HepG2 (cell line): ENCODE measurements around the gene ODAPH. TPM values are rescaled to one million over a fixed set of nuclear protein-coding genes. Genes with fewer than 3 reads are reported as not detected.

ENCODE experiments used
- BRD4 ChIP-seq: sonication (generic); formaldehyde crosslinking; IDR thresholded peaks from 2 replicates; pipeline ENCODE4 v1.4.0; 2020; ENCODE audit warnings: missing genetic modification reagents
- ELF3 ChIP-seq: IDR thresholded peaks from 2 replicates; pipeline ENCODE4 v1.6.1; 2016; ENCODE audit warnings: missing genetic modification reagents, missing compliant biosample characterization
- FOXA3 ChIP-seq: IDR thresholded peaks from 2 replicates; pipeline ENCODE4 v1.6.1; 2016; ENCODE audit warnings: missing genetic modification reagents, missing compliant biosample characterization
- KDM2A ChIP-seq: sonication (generic); formaldehyde crosslinking; IDR thresholded peaks from 2 replicates; pipeline ENCODE4 v1.4.0; 2020; ENCODE audit warnings: low read depth, missing genetic modification reagents, borderline replicate concordance
- MED1 ChIP-seq: sonication (generic); formaldehyde crosslinking; IDR thresholded peaks from 2 replicates; pipeline ENCODE4 v1.4.0; 2020; ENCODE audit warnings: missing genetic modification reagents
- PCBP1 ChIP-seq: fragments of 200-400 bp; formaldehyde crosslinking; IDR thresholded peaks from 2 replicates; pipeline ENCODE4 v1.6.1; 2017; ENCODE audit warnings: mild to moderate bottlenecking, low read depth, low read length, borderline replicate concordance
- PCBP2 ChIP-seq: fragments of 200-400 bp; formaldehyde crosslinking; optimal IDR thresholded peaks from 2 replicates; pipeline ENCODE3; 2018; ENCODE audit warnings: low read length, low read depth; ENCODE audit not compliant: poor library complexity, severe bottlenecking
- POGZ ChIP-seq: sonication (generic); formaldehyde crosslinking; IDR thresholded peaks from 2 replicates; pipeline ENCODE4 v1.4.0; 2020; ENCODE audit warnings: mild to moderate bottlenecking, missing genetic modification reagents
- SMC3 ChIP-seq: IDR thresholded peaks from 2 replicates; pipeline ENCODE4 v1.6.1; 2011; ENCODE audit warnings: low read length, improper control_type of control experiment
- TEAD3 ChIP-seq: optimal IDR thresholded peaks from 2 replicates; pipeline ENCODE3; 2016; ENCODE audit warnings: borderline replicate concordance
- ZKSCAN5 ChIP-seq: sonication (generic); formaldehyde crosslinking; IDR thresholded peaks from 2 replicates; pipeline ENCODE4 v1.5.1; 2020; ENCODE audit warnings: mild to moderate bottlenecking, missing genetic modification reagents
- ZNF235 ChIP-seq: sonication (generic); formaldehyde crosslinking; IDR thresholded peaks from 2 replicates; pipeline ENCODE4 v1.8.1; 2023; ENCODE audit warnings: mild to moderate bottlenecking, missing genetic modification reagents, borderline replicate concordance
- ZNF547 ChIP-seq: sonication (generic); formaldehyde crosslinking; IDR thresholded peaks from 2 replicates; pipeline ENCODE4 v1.5.1; 2020; ENCODE audit warnings: mild to moderate bottlenecking, missing genetic modification reagents
- ZNF747 ChIP-seq: sonication (generic); formaldehyde crosslinking; IDR thresholded peaks from 2 replicates; pipeline ENCODE4 v1.8.1; 2023; ENCODE audit warnings: missing genetic modification reagents, mild to moderate bottlenecking, borderline replicate concordance
- ZNF841 ChIP-seq: sonication (generic); formaldehyde crosslinking; IDR thresholded peaks from 2 replicates; pipeline ENCODE4 v1.8.1; 2023; ENCODE audit warnings: missing genetic modification reagents, borderline replicate concordance
- ZNF850 ChIP-seq: sonication (generic); formaldehyde crosslinking; conservative IDR thresholded peaks from 2 replicates; pipeline ENCODE4 v1.9.0; 2021; ENCODE audit warnings: mild to moderate bottlenecking, missing genetic modification reagents
- ZSCAN25 ChIP-seq: sonication (generic); formaldehyde crosslinking; IDR thresholded peaks from 2 replicates; pipeline ENCODE4 v1.8.0; 2022; ENCODE audit warnings: mild to moderate bottlenecking, missing genetic modification reagents
- polyA plus RNA-seq, 8 experiments: library from polyadenylated mRNA; depleted of rRNA in 3 of 8; stranded (reverse) in 7 of 8; unstranded in 1 of 8; fragments of >200 nt; fragmentation: Illumina TruSeq in 4 of 8; extraction: Trizol in 4 of 8; gene quantifications; 2 replicates each; pipeline versions ENCODE4 v1.2.1 to v1.2.3, GENCODE V29; 2011 to 2016; ENCODE audit warnings: low read depth in 4 of 8, missing spikeins in 1 of 8, mixed read lengths in 1 of 8; ENCODE audit not compliant: insufficient read depth in 1 of 8
- total RNA-seq, 5 experiments: library from RNA; depleted of rRNA; stranded (reverse); fragments of >200 nt; fragmentation: Illumina TruSeq; extraction: Trizol; gene quantifications; 2 replicates each; pipeline ENCODE4 v1.2.3, GENCODE V29; 2016; ENCODE audit warnings: low read depth in 1 of 5
- TF ChIP-seq, protein P1 (sequence below): sonication (generic); formaldehyde crosslinking; IDR thresholded peaks from 2 replicates; pipeline ENCODE4 v1.4.0; 2020; ENCODE audit warnings: missing genetic modification reagents
- TF ChIP-seq, protein P2 (sequence below), 2 experiments: IDR thresholded peaks; 2 replicates each; pipeline ENCODE4 v1.6.1; 2011 to 2012; ENCODE audit warnings: low read length in 2 of 2, borderline replicate concordance in 1 of 2, low read depth in 1 of 2, mild to moderate bottlenecking in 1 of 2, moderate library complexity in 1 of 2
- TF ChIP-seq, protein P3 (sequence below): sonication (generic); formaldehyde crosslinking; IDR thresholded peaks from 2 replicates; pipeline ENCODE4 v1.8.1; 2023; ENCODE audit warnings: mild to moderate bottlenecking, missing genetic modification reagents, borderline replicate concordance
- TF ChIP-seq, protein P4 (sequence below): fragments of 450-650 bp; IDR thresholded peaks from 2 replicates; pipeline ENCODE4 v1.6.1; 2017
- TF ChIP-seq, protein P5 (sequence below): IDR thresholded peaks from 2 replicates; pipeline ENCODE4 v1.6.1; 2012; ENCODE audit warnings: low read depth, low read length, improper control_type of control experiment

The ODAPH gene
- total and polyA plus RNA-seq, 2 of the 13 experiments (the other 11 are each of a cell fraction or from before 2014, with no cell fraction given): 0.50 TPM; not detected in 1

DNA sequence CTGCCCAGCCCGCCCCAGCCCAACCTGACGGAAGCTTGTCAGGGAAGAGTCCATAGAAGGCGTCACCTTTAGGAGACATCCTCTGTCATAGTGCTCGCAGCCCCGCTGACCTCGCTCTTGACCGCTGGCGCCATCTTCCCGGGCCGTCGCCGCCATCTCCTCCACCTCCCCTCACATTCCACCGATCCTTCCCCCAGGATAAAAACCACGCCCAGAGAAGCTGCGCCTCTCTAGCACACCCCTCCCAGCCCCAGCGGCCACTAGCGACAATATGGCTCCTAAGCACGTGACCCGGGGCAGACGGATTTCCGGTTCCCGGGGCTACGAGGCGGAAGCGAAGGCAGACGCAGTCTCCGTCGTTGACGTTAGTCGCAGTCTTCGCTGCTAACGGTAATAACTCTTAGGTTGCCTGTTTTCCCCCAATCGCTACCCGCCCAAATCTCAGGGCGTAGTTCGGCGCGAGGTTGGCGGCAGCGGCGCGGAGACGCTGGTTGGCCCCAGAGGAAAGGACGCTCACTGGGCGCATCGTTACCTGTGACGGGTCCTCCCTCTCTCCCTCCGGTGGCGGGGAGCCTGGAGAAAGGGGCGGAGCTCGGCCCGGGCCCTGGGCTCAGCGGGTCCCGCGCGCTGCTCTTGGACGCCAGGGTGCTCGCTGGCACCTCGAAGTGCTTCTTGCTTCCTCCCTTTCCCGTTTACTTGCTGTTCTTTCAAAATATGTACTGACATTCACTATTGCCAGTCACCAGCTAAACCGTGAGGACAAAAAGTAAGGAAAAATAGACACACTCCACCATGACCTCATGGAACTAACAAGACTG, 41.5 kb upstream of the ODAPH start, which contains the start of the genes RCHY1 and THAP6 (continued):
- TF ChIP-seq, protein P1, sequence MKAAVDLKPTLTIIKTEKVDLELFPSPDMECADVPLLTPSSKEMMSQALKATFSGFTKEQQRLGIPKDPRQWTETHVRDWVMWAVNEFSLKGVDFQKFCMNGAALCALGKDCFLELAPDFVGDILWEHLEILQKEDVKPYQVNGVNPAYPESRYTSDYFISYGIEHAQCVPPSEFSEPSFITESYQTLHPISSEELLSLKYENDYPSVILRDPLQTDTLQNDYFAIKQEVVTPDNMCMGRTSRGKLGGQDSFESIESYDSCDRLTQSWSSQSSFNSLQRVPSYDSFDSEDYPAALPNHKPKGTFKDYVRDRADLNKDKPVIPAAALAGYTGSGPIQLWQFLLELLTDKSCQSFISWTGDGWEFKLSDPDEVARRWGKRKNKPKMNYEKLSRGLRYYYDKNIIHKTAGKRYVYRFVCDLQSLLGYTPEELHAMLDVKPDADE (CRISPR knock-in tag): no peak
- TF ChIP-seq ELF3 (CRISPR knock-in tag): peak; percentile 84
- no peak; the same call in 1 of the 2 replicates for TF ChIP-seq BRD4 (CRISPR knock-in tag)
- TF ChIP-seq ZNF747 (CRISPR knock-in tag): peak; percentile 64; the same call in 1 of the 2 replicates
- peak; percentile 66 for TF ChIP-seq MED1 (CRISPR knock-in tag)
- TF ChIP-seq PCBP1: no peak
- TF ChIP-seq, protein P2, sequence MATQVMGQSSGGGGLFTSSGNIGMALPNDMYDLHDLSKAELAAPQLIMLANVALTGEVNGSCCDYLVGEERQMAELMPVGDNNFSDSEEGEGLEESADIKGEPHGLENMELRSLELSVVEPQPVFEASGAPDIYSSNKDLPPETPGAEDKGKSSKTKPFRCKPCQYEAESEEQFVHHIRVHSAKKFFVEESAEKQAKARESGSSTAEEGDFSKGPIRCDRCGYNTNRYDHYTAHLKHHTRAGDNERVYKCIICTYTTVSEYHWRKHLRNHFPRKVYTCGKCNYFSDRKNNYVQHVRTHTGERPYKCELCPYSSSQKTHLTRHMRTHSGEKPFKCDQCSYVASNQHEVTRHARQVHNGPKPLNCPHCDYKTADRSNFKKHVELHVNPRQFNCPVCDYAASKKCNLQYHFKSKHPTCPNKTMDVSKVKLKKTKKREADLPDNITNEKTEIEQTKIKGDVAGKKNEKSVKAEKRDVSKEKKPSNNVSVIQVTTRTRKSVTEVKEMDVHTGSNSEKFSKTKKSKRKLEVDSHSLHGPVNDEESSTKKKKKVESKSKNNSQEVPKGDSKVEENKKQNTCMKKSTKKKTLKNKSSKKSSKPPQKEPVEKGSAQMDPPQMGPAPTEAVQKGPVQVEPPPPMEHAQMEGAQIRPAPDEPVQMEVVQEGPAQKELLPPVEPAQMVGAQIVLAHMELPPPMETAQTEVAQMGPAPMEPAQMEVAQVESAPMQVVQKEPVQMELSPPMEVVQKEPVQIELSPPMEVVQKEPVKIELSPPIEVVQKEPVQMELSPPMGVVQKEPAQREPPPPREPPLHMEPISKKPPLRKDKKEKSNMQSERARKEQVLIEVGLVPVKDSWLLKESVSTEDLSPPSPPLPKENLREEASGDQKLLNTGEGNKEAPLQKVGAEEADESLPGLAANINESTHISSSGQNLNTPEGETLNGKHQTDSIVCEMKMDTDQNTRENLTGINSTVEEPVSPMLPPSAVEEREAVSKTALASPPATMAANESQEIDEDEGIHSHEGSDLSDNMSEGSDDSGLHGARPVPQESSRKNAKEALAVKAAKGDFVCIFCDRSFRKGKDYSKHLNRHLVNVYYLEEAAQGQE (IDR thresholded peaks at IDR 0.05; ENCODE audit: borderline replicate concordance in 1 of 2, low read depth in 1 of 2, low read length in 2 of 2): peak in 1 of 2 experiments; percentile 74; a peak in 1 of 4 replicates
- peak; percentile 96 for TF ChIP-seq POGZ
- TF ChIP-seq SMC3: no peak
- no peak for TF ChIP-seq ZSCAN25 (CRISPR knock-in tag)
- TF ChIP-seq, protein P3, sequence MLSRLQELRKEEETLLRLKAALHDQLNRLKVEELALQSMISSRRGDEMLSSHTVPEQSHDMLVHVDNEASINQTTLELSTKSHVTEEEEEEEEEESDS (CRISPR knock-in tag): no peak
- TF ChIP-seq, protein P4, sequence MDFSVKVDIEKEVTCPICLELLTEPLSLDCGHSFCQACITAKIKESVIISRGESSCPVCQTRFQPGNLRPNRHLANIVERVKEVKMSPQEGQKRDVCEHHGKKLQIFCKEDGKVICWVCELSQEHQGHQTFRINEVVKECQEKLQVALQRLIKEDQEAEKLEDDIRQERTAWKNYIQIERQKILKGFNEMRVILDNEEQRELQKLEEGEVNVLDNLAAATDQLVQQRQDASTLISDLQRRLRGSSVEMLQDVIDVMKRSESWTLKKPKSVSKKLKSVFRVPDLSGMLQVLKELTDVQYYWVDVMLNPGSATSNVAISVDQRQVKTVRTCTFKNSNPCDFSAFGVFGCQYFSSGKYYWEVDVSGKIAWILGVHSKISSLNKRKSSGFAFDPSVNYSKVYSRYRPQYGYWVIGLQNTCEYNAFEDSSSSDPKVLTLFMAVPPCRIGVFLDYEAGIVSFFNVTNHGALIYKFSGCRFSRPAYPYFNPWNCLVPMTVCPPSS: no peak
- peak; percentile 66 for TF ChIP-seq FOXA3 (CRISPR knock-in tag)
- peak; percentile 97 for TF ChIP-seq TEAD3 (CRISPR knock-in tag)
- peak; percentile 73 for TF ChIP-seq ZNF547 (CRISPR knock-in tag)
- TF ChIP-seq ZNF235 (CRISPR knock-in tag): peak; percentile 58; the same call in 1 of the 2 replicates
- TF ChIP-seq ZNF850 (CRISPR knock-in tag): no peak
- no peak for TF ChIP-seq ZKSCAN5 (CRISPR knock-in tag)
- TF ChIP-seq PCBP2: no peak
- no peak for TF ChIP-seq ZNF841 (CRISPR knock-in tag)
- TF ChIP-seq, protein P5, sequence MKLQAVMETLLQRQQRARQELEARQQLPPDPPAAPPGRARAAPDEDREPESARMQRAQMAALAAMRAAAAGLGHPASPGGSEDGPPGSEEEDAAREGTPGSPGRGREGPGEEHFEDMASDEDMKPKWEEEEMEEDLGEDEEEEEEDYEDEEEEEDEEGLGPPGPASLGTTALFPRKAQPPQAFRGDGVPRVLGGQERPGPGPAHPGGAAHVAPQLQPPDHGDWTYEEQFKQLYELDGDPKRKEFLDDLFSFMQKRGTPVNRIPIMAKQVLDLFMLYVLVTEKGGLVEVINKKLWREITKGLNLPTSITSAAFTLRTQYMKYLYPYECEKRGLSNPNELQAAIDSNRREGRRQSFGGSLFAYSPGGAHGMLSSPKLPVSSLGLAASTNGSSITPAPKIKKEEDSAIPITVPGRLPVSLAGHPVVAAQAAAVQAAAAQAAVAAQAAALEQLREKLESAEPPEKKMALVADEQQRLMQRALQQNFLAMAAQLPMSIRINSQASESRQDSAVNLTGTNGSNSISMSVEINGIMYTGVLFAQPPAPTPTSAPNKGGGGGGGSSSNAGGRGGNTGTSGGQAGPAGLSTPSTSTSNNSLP: no peak
- TF ChIP-seq KDM2A (CRISPR knock-in tag): peak; percentile 90
